HEK293 (cell line): ENCODE results near the gene AP5S1.

Experiments
- CTCF ChIA-PET: fragments of 350-600 bp; formaldehyde crosslinking; extraction: SDS; loops from one replicate; lab custom pipeline; 2021; ENCODE audit warnings: antibody characterized with exemption; lab: Yijun Ruan, JAX
- POLR2A ChIA-PET: fragments of 300-600 bp; formaldehyde crosslinking; extraction: SDS; loops from one replicate; lab custom pipeline; 2020; ENCODE audit warnings: antibody characterized with exemption, inconsistent platforms; lab: Yijun Ruan, JAX
- H3K27ac ChIP-seq: fragments of 200-500 bp; sonication (Bioruptor generic); 2 replicates; pipeline ENCODE4 v1.5.1; 2014; ENCODE audit warnings: low read depth, low read length, control low read depth, inconsistent platforms; ENCODE audit errors: extremely low read depth
- H3K36me3 ChIP-seq, 2 experiments: fragments of 200-500 bp in 1 of 2; sonication (Bioruptor generic) in 1 of 2; 1 replicate in 1 of 2; 2 replicates in 1 of 2; pipeline ENCODE4 v1.5.1; 2014 to 2017; ENCODE audit warnings: inconsistent platforms in 2 of 2, low read length in 2 of 2; ENCODE audit not compliant: control insufficient read depth in 2 of 2, insufficient read depth in 1 of 2
- H3K4me1 ChIP-seq: fragments of 200-500 bp; sonication (Bioruptor generic); 2 replicates; pipeline ENCODE4 v1.5.1; 2014; ENCODE audit warnings: mild to moderate bottlenecking, low read length, inconsistent platforms; ENCODE audit not compliant: control insufficient read depth, insufficient read depth
- H3K4me3 ChIP-seq: 2 replicates; pipeline ENCODE4 v1.5.1; 2011; ENCODE audit warnings: low read depth, mild to moderate bottlenecking, control low read depth, low read length, moderate library complexity
- H3K9me3 ChIP-seq: fragments of 200-500 bp; sonication (Bioruptor generic); 2 replicates; pipeline ENCODE4 v1.5.1; 2014; ENCODE audit warnings: low read depth, low read length, inconsistent platforms; ENCODE audit not compliant: control insufficient read depth, insufficient read depth
- GLIS2 ChIP-seq: fragments of 450-650 bp; formaldehyde crosslinking; IDR thresholded peaks from 2 replicates; pipeline ENCODE4 v1.5.1; 2016; ENCODE audit warnings: missing biosample characterization, missing genetic modification characterization
- KLF1 ChIP-seq: fragments of 450-650 bp; formaldehyde crosslinking; IDR thresholded peaks from 2 replicates; pipeline ENCODE4 v1.5.1; 2016; ENCODE audit warnings: missing biosample characterization, missing genetic modification characterization
- KLF8 ChIP-seq: fragments of 450-650 bp; formaldehyde crosslinking; IDR thresholded peaks from 2 replicates; pipeline ENCODE4 v1.5.1; 2016; ENCODE audit warnings: missing biosample characterization, missing genetic modification characterization
- REST ChIP-seq: fragments of 450-650 bp; formaldehyde crosslinking; IDR thresholded peaks from 2 replicates; pipeline ENCODE4 v1.5.1; 2016; ENCODE audit warnings: missing biosample characterization, missing genetic modification characterization
- SCRT2 ChIP-seq: fragments of 450-650 bp; formaldehyde crosslinking; IDR thresholded peaks from 2 replicates; pipeline ENCODE4 v1.5.1; 2016; ENCODE audit warnings: missing biosample characterization, missing genetic modification characterization
- SP3 ChIP-seq: fragments of 450-650 bp; formaldehyde crosslinking; IDR thresholded peaks from 2 replicates; pipeline ENCODE4 v1.5.1; 2016; ENCODE audit warnings: missing biosample characterization, missing genetic modification characterization
- ZBTB10 ChIP-seq: fragments of 450-650 bp; formaldehyde crosslinking; IDR thresholded peaks from 2 replicates; pipeline ENCODE4 v1.5.1; 2016; ENCODE audit warnings: missing biosample characterization, missing genetic modification characterization
- ZBTB17 ChIP-seq: fragments of 450-650 bp; formaldehyde crosslinking; IDR thresholded peaks from 2 replicates; pipeline ENCODE4 v1.5.1; 2016; ENCODE audit warnings: missing biosample characterization, missing genetic modification characterization
- ZBTB48 ChIP-seq: fragments of 450-650 bp; formaldehyde crosslinking; IDR thresholded peaks from 2 replicates; pipeline ENCODE4 v1.5.1; 2016; ENCODE audit warnings: missing biosample characterization, missing genetic modification characterization
- ZBTB7A ChIP-seq: fragments of 450-650 bp; formaldehyde crosslinking; IDR thresholded peaks from 2 replicates; pipeline ENCODE4 v1.5.1; 2016; ENCODE audit warnings: low read depth, missing biosample characterization, missing genetic modification characterization
- ZBTB8A ChIP-seq: fragments of 450-650 bp; formaldehyde crosslinking; IDR thresholded peaks from 2 replicates; pipeline ENCODE4 v1.5.1; 2016; ENCODE audit warnings: missing biosample characterization, missing genetic modification characterization
- ZIC2 ChIP-seq: fragments of 450-650 bp; formaldehyde crosslinking; IDR thresholded peaks from 2 replicates; pipeline ENCODE4 v1.5.1; 2016; ENCODE audit warnings: missing biosample characterization, missing genetic modification characterization
- ZNF138 ChIP-seq: fragments of 450-650 bp; formaldehyde crosslinking; IDR thresholded peaks from 2 replicates; pipeline ENCODE4 v1.5.1; 2016; ENCODE audit warnings: missing biosample characterization, missing genetic modification characterization, borderline replicate concordance
- ZNF24 ChIP-seq: fragments of 450-650 bp; formaldehyde crosslinking; IDR thresholded peaks from 2 replicates; pipeline ENCODE4 v1.5.1; 2016; ENCODE audit warnings: missing biosample characterization, missing genetic modification characterization
- ZNF248 ChIP-seq: fragments of 450-650 bp; formaldehyde crosslinking; IDR thresholded peaks from 2 replicates; pipeline ENCODE4 v1.5.1; 2017; ENCODE audit warnings: missing biosample characterization, missing genetic modification characterization
- ZNF324 ChIP-seq: fragments of 450-650 bp; formaldehyde crosslinking; IDR thresholded peaks from 2 replicates; pipeline ENCODE4 v1.5.1; 2016; ENCODE audit warnings: missing biosample characterization, missing genetic modification characterization
- ZNF341 ChIP-seq: fragments of 450-650 bp; formaldehyde crosslinking; IDR thresholded peaks from 2 replicates; pipeline ENCODE4; 2016; ENCODE audit warnings: low read depth, missing biosample characterization, missing genetic modification characterization
- ZNF398 ChIP-seq: fragments of 450-650 bp; formaldehyde crosslinking; IDR thresholded peaks from 2 replicates; pipeline ENCODE4 v1.5.1; 2017; ENCODE audit warnings: missing biosample characterization, missing genetic modification characterization
- ZNF449 ChIP-seq: fragments of 450-650 bp; formaldehyde crosslinking; IDR thresholded peaks from 2 replicates; pipeline ENCODE4 v1.5.1; 2017; ENCODE audit warnings: missing biosample characterization, mild to moderate bottlenecking, missing genetic modification characterization, moderate library complexity
- ZNF560 ChIP-seq: fragments of 450-650 bp; formaldehyde crosslinking; IDR thresholded peaks from 2 replicates; pipeline ENCODE4 v1.5.1; 2017; ENCODE audit warnings: missing biosample characterization, missing genetic modification characterization, borderline replicate concordance
- ZNF600 ChIP-seq: fragments of 450-650 bp; formaldehyde crosslinking; IDR thresholded peaks from 2 replicates; pipeline ENCODE4 v1.5.1; 2016; ENCODE audit warnings: missing biosample characterization, missing genetic modification characterization
- ZNF621 ChIP-seq: fragments of 450-650 bp; formaldehyde crosslinking; IDR thresholded peaks from 2 replicates; pipeline ENCODE4 v1.5.1; 2017; ENCODE audit warnings: missing biosample characterization, missing genetic modification characterization
- ZNF623 ChIP-seq: fragments of 450-650 bp; formaldehyde crosslinking; IDR thresholded peaks from 2 replicates; pipeline ENCODE4 v1.5.1; 2016; ENCODE audit warnings: missing biosample characterization, missing genetic modification characterization
- ZNF629 ChIP-seq: fragments of 450-650 bp; formaldehyde crosslinking; IDR thresholded peaks from 2 replicates; pipeline ENCODE4 v1.5.1; 2017; ENCODE audit warnings: missing biosample characterization, missing genetic modification characterization
- ZNF677 ChIP-seq: fragments of 450-650 bp; IDR thresholded peaks from 2 replicates; pipeline ENCODE4 v1.5.0; 2018; ENCODE audit warnings: missing biosample characterization, mild to moderate bottlenecking, missing genetic modification characterization, moderate library complexity
- ZNF777 ChIP-seq: fragments of 450-650 bp; formaldehyde crosslinking; IDR thresholded peaks from 2 replicates; pipeline ENCODE4 v1.5.1; 2017; ENCODE audit warnings: missing biosample characterization, missing genetic modification characterization, borderline replicate concordance
- ZNF837 ChIP-seq: fragments of 450-650 bp; formaldehyde crosslinking; IDR thresholded peaks from 2 replicates; pipeline ENCODE4 v1.5.1; 2016; ENCODE audit warnings: missing biosample characterization, missing genetic modification characterization

Gene AP5S1

GRCh38 chr20:3796477-3797225 lies 23.7 kb upstream of the AP5S1 start:
- H3K9me3 ChIP-seq, result no peaks in the 10 kb centered on the region
- peaks cover 12% of the 10 kb centered on the region for H3K4me1 ChIP-seq
- H3K4me3 ChIP-seq, result peak overlapping the region; percentile 83
- peak overlapping the region; percentile 92 for H3K27ac ChIP-seq
- peaks cover 5 to 43% of the 10 kb centered on the region in 2 experiments; a peak in 2 of 3 replicates for H3K36me3 ChIP-seq
- ChIA-PET CTCF (interaction anchor here (0.7 to 1.4 kb wide), 5 partner anchors 9 to 120 kb away, joined by 3 to 6 read pairs (median 3); no protein-coding TSS in a partner anchor), POLR2A (interaction anchor here (0.6 to 2.8 kb wide), 19 partner anchors 8 to 118 kb away, joined by 3 to 40 read pairs (median 4); partner anchors contain the start of genes ADISSP, AP5S1, CENPB and SPEF1)
- TF ChIP-seq ZBTB8A, result peak; percentile 72
- TF ChIP-seq ZNF449 (tag by site-specific recombination), result peak; percentile 79
- TF ChIP-seq ZNF138 (tag by site-specific recombination), result no peak
- no peak for TF ChIP-seq ZNF560 (tag by site-specific recombination)
- no peak for TF ChIP-seq ZNF677 (tag by site-specific recombination)
- TF ChIP-seq REST (tag by site-specific recombination), result no peak
- 0 out of 2 replicates have a peak, but pooled peaks have one; percentile 37 for TF ChIP-seq ZBTB17 (tag by site-specific recombination)
- TF ChIP-seq ZNF621 (tag by site-specific recombination), result no peak
- peak; percentile 34; the same call in 1 of the 2 replicates for TF ChIP-seq ZBTB48 (tag by site-specific recombination)
- TF ChIP-seq ZNF837, result no peak
- no peak for TF ChIP-seq ZNF777 (tag by site-specific recombination)
- no peak for TF ChIP-seq ZNF248 (tag by site-specific recombination)
- peak; percentile 43; the same call in 1 of the 2 replicates for TF ChIP-seq KLF1 (tag by site-specific recombination)
- TF ChIP-seq ZNF24, result no peak
- peak; percentile 92 for TF ChIP-seq ZIC2
- peak; percentile 56 for TF ChIP-seq ZNF398 (tag by site-specific recombination)
- no peak for TF ChIP-seq ZNF629
- peak; percentile 50; the same call in 1 of the 2 replicates for TF ChIP-seq ZNF341 (tag by site-specific recombination)
- TF ChIP-seq ZNF623 (tag by site-specific recombination), result no peak
- peak; percentile 48; the same call in 1 of the 2 replicates for TF ChIP-seq ZBTB10 (tag by site-specific recombination)
- TF ChIP-seq KLF8 (tag by site-specific recombination), result peak; percentile 46
- no peak for TF ChIP-seq ZNF324 (tag by site-specific recombination)
- no peak for TF ChIP-seq SCRT2 (tag by site-specific recombination)
- 0 out of 2 replicates have a peak, but pooled peaks have one; percentile 47 for TF ChIP-seq ZNF600 (tag by site-specific recombination)
- TF ChIP-seq GLIS2 (tag by site-specific recombination), result peak; percentile 81
- TF ChIP-seq SP3, result no peak
- no peak for TF ChIP-seq ZBTB7A (tag by site-specific recombination)
